ENCODE measurements around the gene DGAT2L6.

Gene DGAT2L6

GRCh38 chrX:70176938-70177533 lies at the start of gene DGAT2L6:
Gene DGAT2L6 (plus strand): TSS chrX:70177483. CDS start chrX:70177583, 100 bp downstream.
- no peak for DNase-seq (ENCODE audit: low read depth in 4 of 4, low spot score in 1 of 4)

- DNase-seq (ENCODE audit: low read depth in 4 of 4, low spot score in 1 of 4): no peak
Measured at GRCh38 chrX:70128071-70128470, 49.2 kb upstream of the DGAT2L6 start.

- no peak for DNase-seq (ENCODE audit: low read depth in 4 of 4, low spot score in 1 of 4)
Measured at GRCh38 chrX:70129816-70130215, 47.5 kb upstream of the DGAT2L6 start.

- DNase-seq (ENCODE audit: low read depth in 4 of 4, low spot score in 1 of 4): no peak
Measured at GRCh38 chrX:70132224-70132623, 45.1 kb upstream of the DGAT2L6 start.

- DNase-seq (ENCODE audit: low read depth in 4 of 4, low spot score in 1 of 4): no peak
Measured at GRCh38 chrX:70132877-70133302, 44.4 kb upstream of the DGAT2L6 start.

GRCh38 chrX:70133303-70134115 lies 43.8 kb upstream of the DGAT2L6 start, which contains the start of gene IGBP1:
Gene IGBP1 (plus strand): TSS chrX:70133447. CDS start chrX:70133948, 501 bp downstream.
- DNase-seq (ENCODE audit: low read depth in 4 of 4, low spot score in 1 of 4): peak; percentile 35 to 57 (median 44)

GRCh38 chrX:70134116-70134477 lies 43.2 kb upstream of the DGAT2L6 start:
- DNase-seq (ENCODE audit: low read depth in 4 of 4, low spot score in 1 of 4): no peak

GRCh38 chrX:70138622-70139021 lies 38.7 kb upstream of the DGAT2L6 start:
- no peak for DNase-seq (ENCODE audit: low read depth in 4 of 4, low spot score in 1 of 4)

GRCh38 chrX:70139736-70140135 lies 37.5 kb upstream of the DGAT2L6 start:
- DNase-seq (ENCODE audit: low read depth in 4 of 4, low spot score in 1 of 4): no peak

GRCh38 chrX:70141373-70141772 lies 35.9 kb upstream of the DGAT2L6 start:
- DNase-seq (ENCODE audit: low read depth in 4 of 4, low spot score in 1 of 4): no peak

- no peak for DNase-seq (ENCODE audit: low read depth in 4 of 4, low spot score in 1 of 4)
Measured at GRCh38 chrX:70166601-70167590, 10.4 kb upstream of the DGAT2L6 start.

- DNase-seq (ENCODE audit: low read depth in 4 of 4, low spot score in 1 of 4): no peak
Measured at GRCh38 chrX:70168238-70169188, 8.8 kb upstream of the DGAT2L6 start.

- no peak for DNase-seq (ENCODE audit: low read depth in 4 of 4, low spot score in 1 of 4)
Measured at GRCh38 chrX:70169281-70169680, 8.0 kb upstream of the DGAT2L6 start.

GRCh38 chrX:70171624-70172023 lies 5.7 kb upstream of the DGAT2L6 start:
- DNase-seq (ENCODE audit: low read depth in 4 of 4, low spot score in 1 of 4): no peak

GRCh38 chrX:70172221-70172620 lies 5.1 kb upstream of the DGAT2L6 start:
- DNase-seq (ENCODE audit: low read depth in 4 of 4, low spot score in 1 of 4): no peak

- no peak for DNase-seq (ENCODE audit: low read depth in 4 of 4, low spot score in 1 of 4)
Measured at GRCh38 chrX:70172964-70173363, 4.3 kb upstream of the DGAT2L6 start.

- DNase-seq (ENCODE audit: low read depth in 4 of 4, low spot score in 1 of 4): no peak
Measured at GRCh38 chrX:70174754-70175153, 2.5 kb upstream of the DGAT2L6 start.

- no peak for DNase-seq (ENCODE audit: low read depth in 4 of 4, low spot score in 1 of 4)
Measured at GRCh38 chrX:70175338-70175737, 1.9 kb upstream of the DGAT2L6 start.

GRCh38 chrX:70183091-70183490 lies 5.8 kb downstream of the DGAT2L6 start:
- no peak for DNase-seq (ENCODE audit: low read depth in 4 of 4, low spot score in 1 of 4)

GRCh38 chrX:70190225-70190624 lies 12.9 kb downstream of the DGAT2L6 start:
- DNase-seq (ENCODE audit: low read depth in 4 of 4, low spot score in 1 of 4): no peak

All from stimulated activated CD4-positive, alpha-beta T cell treated with anti-CD3 and anti-CD28 coated beads, Interleukin-1b, Interleukin-23, amount 100 ng/mL, for 24 hours (primary cell).